GM12864 (cell line): Measurements from ENCODE around the gene KLK8.

Source experiments
- DNase-seq: peaks from one replicate; pipeline ENCODE4 v3.0.0-alpha.2; 2011; ENCODE audit warnings: low read depth
- H3K4me3 ChIP-seq: 2 replicates; pipeline ENCODE4 v1.5.1; 2011; ENCODE audit warnings: mild to moderate bottlenecking, low read depth, low read length, control low read depth
- TF ChIP-seq, protein P1 (sequence below): IDR thresholded peaks from 2 replicates; pipeline ENCODE4 v1.5.1; 2011; ENCODE audit warnings: low read depth, mild to moderate bottlenecking, moderate library complexity, low read length, control low read depth, inconsistent platforms; ENCODE audit errors: missing control alignments

Gene KLK8

GRCh38 chr19:51010066-51010795 lies 8.8 kb upstream of the KLK8 start:
- TF ChIP-seq, protein P1, sequence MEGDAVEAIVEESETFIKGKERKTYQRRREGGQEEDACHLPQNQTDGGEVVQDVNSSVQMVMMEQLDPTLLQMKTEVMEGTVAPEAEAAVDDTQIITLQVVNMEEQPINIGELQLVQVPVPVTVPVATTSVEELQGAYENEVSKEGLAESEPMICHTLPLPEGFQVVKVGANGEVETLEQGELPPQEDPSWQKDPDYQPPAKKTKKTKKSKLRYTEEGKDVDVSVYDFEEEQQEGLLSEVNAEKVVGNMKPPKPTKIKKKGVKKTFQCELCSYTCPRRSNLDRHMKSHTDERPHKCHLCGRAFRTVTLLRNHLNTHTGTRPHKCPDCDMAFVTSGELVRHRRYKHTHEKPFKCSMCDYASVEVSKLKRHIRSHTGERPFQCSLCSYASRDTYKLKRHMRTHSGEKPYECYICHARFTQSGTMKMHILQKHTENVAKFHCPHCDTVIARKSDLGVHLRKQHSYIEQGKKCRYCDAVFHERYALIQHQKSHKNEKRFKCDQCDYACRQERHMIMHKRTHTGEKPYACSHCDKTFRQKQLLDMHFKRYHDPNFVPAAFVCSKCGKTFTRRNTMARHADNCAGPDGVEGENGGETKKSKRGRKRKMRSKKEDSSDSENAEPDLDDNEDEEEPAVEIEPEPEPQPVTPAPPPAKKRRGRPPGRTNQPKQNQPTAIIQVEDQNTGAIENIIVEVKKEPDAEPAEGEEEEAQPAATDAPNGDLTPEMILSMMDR: no peak
- no peak for DNase-seq
- no peak overlapping the region for H3K4me3 ChIP-seq

DNA sequence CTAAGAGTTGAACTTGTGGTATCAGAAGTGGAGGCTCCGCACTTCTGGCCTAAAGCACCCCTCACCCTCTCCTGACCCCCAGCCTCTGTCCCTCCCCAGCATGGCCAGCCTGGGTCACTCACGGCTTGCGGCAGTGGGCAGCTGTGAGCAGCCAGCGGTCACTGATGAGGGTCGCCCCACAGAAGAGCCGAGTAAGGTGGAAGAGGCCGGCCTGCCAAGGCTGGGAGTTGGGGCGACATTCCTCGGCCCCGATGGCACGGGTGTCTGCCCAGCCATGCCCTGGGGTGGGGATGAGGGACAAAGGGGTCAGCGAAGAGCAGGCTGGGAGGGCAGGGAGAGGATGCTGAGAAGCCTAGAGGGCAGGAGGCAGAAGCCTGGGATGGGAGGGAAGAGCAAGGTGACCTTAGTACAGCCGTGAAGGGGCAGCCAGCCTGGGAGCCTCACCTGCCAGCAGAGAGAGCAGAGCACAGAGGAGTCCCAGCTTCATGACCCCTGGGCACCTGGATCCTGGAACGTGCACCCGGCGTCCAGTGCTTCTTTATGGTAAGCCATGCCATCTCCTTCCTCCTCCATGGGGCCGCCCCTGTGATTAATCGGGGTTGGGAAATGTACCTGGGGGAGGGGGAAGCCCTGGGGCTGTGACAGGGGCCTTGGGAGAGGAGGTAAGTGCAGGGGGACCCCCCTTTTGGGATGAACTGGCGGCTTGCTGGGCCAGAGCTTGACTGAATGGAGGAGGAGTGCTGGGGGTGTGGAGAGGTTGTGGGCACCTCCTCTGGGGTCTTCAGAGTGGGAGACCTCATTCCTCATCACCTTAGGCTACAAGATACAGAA lies 7.9 kb upstream of the KLK8 start:
- TF ChIP-seq, protein P1: no peak
- H3K4me3 ChIP-seq: no peak overlapping the region
- no peak for DNase-seq

- TF ChIP-seq, protein P1: no peak
Measured at GRCh38 chr19:51007488-51007887, 6.1 kb upstream of the KLK8 start.

DNA sequence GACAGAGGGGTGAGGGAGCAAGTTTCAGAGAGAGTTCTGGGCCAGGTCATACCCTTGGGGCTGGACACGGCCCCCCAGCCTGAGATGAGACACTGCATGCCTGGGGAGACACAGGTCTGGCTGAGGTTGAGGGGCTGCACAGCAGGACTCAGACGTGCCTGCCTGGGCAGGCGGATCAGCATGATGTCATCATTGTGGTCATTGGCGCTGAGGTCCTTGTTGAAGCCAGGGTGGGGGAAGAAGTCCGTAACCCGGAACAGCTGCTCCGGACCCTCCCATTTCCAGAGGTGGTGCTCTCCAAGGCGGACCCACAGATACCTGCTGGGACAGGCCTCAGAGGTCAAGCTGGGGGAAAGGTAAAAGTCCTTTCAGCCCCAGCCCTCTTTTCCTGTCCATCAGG lies 5.0 kb upstream of the KLK8 start:
- TF ChIP-seq, protein P1: no peak
- DNase-seq: no peak
- H3K4me3 ChIP-seq: no peak overlapping the region

More at GRCh38 chr19:51007488-51007887, 6.1 kb upstream of the KLK8 start:
- no peak for DNase-seq
- H3K4me3 ChIP-seq: no peak overlapping the region

GRCh38 chr19:51005248-51005647 lies 3.8 kb upstream of the KLK8 start:
- DNase-seq: no peak
- TF ChIP-seq, protein P1: no peak

GRCh38 chr19:51003316-51003715 lies 1.9 kb upstream of the KLK8 start:
- no peak for DNase-seq
- TF ChIP-seq, protein P1: no peak
- no peak overlapping the region for H3K4me3 ChIP-seq

More at GRCh38 chr19:51005248-51005647, 3.8 kb upstream of the KLK8 start:
- no peak overlapping the region for H3K4me3 ChIP-seq
